Spleen (tissue), 11 donors: Measurements from ENCODE around the gene RNF19B. TPM values are rescaled to one million over a fixed set of nuclear protein-coding genes. Genes with fewer than 3 reads are reported as not detected.
A peak's percentile ranks its signal among the peaks of the same experiment; 100 is the strongest.
"Not testable (repeated sequence)": the region's sequence is repeated elsewhere in the genome, so short reads cannot be mapped to it uniquely, and the experiment has no call there.

Experiments used
- DNase-seq: peaks from one replicate; pipeline ENCODE4 v3.0.0-alpha.2; 2020
- H3K27ac ChIP-seq, 8 donors: fragments of 200-600 bp; sonication (generic) in 7 of 8; 1 replicate in 4 of 8; 2 replicates in 4 of 8; pipeline versions ENCODE4 v1.5.0 to v1.8.0; 2016 to 2021; ENCODE audit warnings: inconsistent platforms in 4 of 8, mild to moderate bottlenecking in 4 of 8, moderate library complexity in 1 of 8
- H3K27me3 ChIP-seq, 7 donors: fragments of 200-600 bp; sonication (generic) in 6 of 7; replicated peaks in 1 of 7; 1 replicate in 4 of 7; 2 replicates in 3 of 7; pipeline versions ENCODE4 v1.5.0 to v1.8.0; 2016 to 2021; ENCODE audit warnings: inconsistent platforms in 3 of 7, mild to moderate bottlenecking in 1 of 7
- H3K36me3 ChIP-seq, 6 donors: fragments of 200-600 bp; sonication (generic) in 5 of 6; 1 replicate in 4 of 6; 2 replicates in 2 of 6; pipeline versions ENCODE4 v1.5.0 to v1.8.0; 2016 to 2021; ENCODE audit warnings: inconsistent platforms in 2 of 6
- H3K4me1 ChIP-seq, 6 donors: fragments of 200-600 bp; sonication (generic) in 5 of 6; 1 replicate in 3 of 6; 2 replicates in 3 of 6; pipeline versions ENCODE4 v1.5.0 to v1.8.0; 2016 to 2021; ENCODE audit warnings: inconsistent platforms in 3 of 6
- H3K4me3 ChIP-seq, 8 donors: fragments of 200-600 bp; sonication (generic) in 7 of 8; 1 replicate in 4 of 8; 2 replicates in 4 of 8; pipeline versions ENCODE4 v1.5.0 to v1.8.0; 2016 to 2021; ENCODE audit warnings: inconsistent platforms in 4 of 8, mild to moderate bottlenecking in 4 of 8, moderate library complexity in 2 of 8
- H3K9me3 ChIP-seq, 8 donors: fragments of 200-600 bp; sonication (generic) in 7 of 8; 1 replicate in 4 of 8; 2 replicates in 4 of 8; pipeline versions ENCODE4 v1.5.0 to v1.8.0; 2016 to 2021; ENCODE audit warnings: inconsistent platforms in 4 of 8
- CTCF ChIP-seq, 11 experiments: fragments of 200-600 bp in 7 of 11; fragments of 450-650 bp in 4 of 11; sonication (generic) in 4 of 11; IDR thresholded peaks in 8 of 11; conservative IDR thresholded peaks in 3 of 11; 1 replicate in 7 of 11; 2 replicates in 4 of 11; pipeline versions ENCODE4 v1.4.0 to v1.8.0; 2016 to 2021; ENCODE audit warnings: antibody characterized with exemption in 11 of 11, inconsistent platforms in 4 of 11, mild to moderate bottlenecking in 1 of 11
- POLR2A ChIP-seq, 3 donors: fragments of 450-650 bp; IDR thresholded peaks; one replicate each; pipeline ENCODE4 v1.5.1; 2017; ENCODE audit warnings: antibody characterized with exemption in 3 of 3, mild to moderate bottlenecking in 1 of 3
- POLR2AphosphoS5 ChIP-seq, 3 donors: sonication (generic); formaldehyde crosslinking; IDR thresholded peaks; one replicate each; pipeline ENCODE4 v1.5.1; 2017; ENCODE audit warnings: antibody characterized with exemption in 3 of 3
- WGBS, 5 donors: extraction: QIAGEN DNeasy Blood & Tissue Kit in 3 of 5; methylation state at CpG; one replicate each; pipeline versions ENCODE4 v1.1.5 to v1.1.7; 2013 to 2018; 5-methylcytosine and 5-hydroxymethylcytosine counted together
- intact Hi-C: fragments of 100-400 bp; cut with DNase I; formaldehyde crosslinking; loops from one replicate; pipeline ENCODE4 v1.15.0; 2023; ENCODE audit warnings: low total_unique reads
- polyA plus RNA-seq, 3 donors: library from polyadenylated mRNA; stranded (reverse); fragments of 200-250 nt; gene quantifications; one replicate each; pipeline ENCODE4 v1.2.1, GENCODE V29; 2013
- total RNA-seq, 7 donors: library from RNA; depleted of rRNA in 3 of 7; stranded (reverse); fragments of >200 nt in 3 of 7; fragmentation: NEBNext Ultra II Directional in 4 of 7; extraction: Animal tissue kit (Norgen Biotek cat#: 25700) in 4 of 7; gene quantifications; one replicate each; pipeline versions ENCODE4 v1.1.0 to v1.2.1, GENCODE V29; 2016 to 2021
- donor health status: healthy with polysubstance abuse.
- donor health status: DM: no; HTN: no; CAD: no; lungs with moderate emphysema.
- donor health status: DM: no; HTN: no; CAD: no.
- donor health status: Bipolar disorder and iron deficiency.
- donor health status: healthy.
- donor health status: DM: no; HTN: no; CAD: no.
- donor health status: DM: yes; HTN: yes; CAD: no.

Gene RNF19B
- total and polyA plus RNA-seq, 10 donors, result 3.6 to 38.4 (median 25.6) TPM

- H3K27ac ChIP-seq, result no peak overlapping the region
- H3K4me3 ChIP-seq, result no peak overlapping the region
- 82 to 89% (median 85%) methylated on average over 4 of the region's 4 CpGs for WGBS, 5 donors
- no peaks in the 10 kb centered on the region for H3K36me3 ChIP-seq
- intact Hi-C loops, result loop anchor here (10.0 kb wide), 1 partner anchor 66 kb away; no protein-coding TSS in a partner anchor
- no peaks in the 10 kb centered on the region for H3K27me3 ChIP-seq
- TF ChIP-seq POLR2A (IDR thresholded peaks at IDR 0.05), result no peak
- TF ChIP-seq POLR2AphosphoS5 (IDR thresholded peaks at IDR 0.05), result no peak
- no peak for TF ChIP-seq CTCF (IDR thresholded peaks at IDR 0.05 in 8 of 11, conservative IDR thresholded peaks at IDR 0.05 in 3 of 11)
- H3K4me1 ChIP-seq, result peaks cover 11 to 41% (median 30%) of the 10 kb centered on the region in 6 donors
- no peak for DNase-seq
- H3K9me3 ChIP-seq, result no peaks in the 10 kb centered on the region
These were observed 35.9 kb upstream of the RNF19B start for GRCh38 chr1:33000427-33001026.

GRCh38 chr1:32998997-32999396 is 34.4 kb upstream of the RNF19B start:
- 60 to 81% (median 77%) methylated on average over 2 to 4 of the region's 4 CpGs for WGBS, 5 donors
- no peaks in the 10 kb centered on the region for H3K27me3 ChIP-seq
- peak overlapping the region in 6 of 8 donors; percentile 29 to 88 (median 78) for H3K27ac ChIP-seq
- TF ChIP-seq POLR2A (IDR thresholded peaks at IDR 0.05) (no peak), POLR2AphosphoS5 (IDR thresholded peaks at IDR 0.05) (peak in 2 of 3 donors; percentile 28 to 48)
- H3K36me3 ChIP-seq, result no peaks in the 10 kb centered on the region
- intact Hi-C loops, result no loop called here
- peak overlapping the region in 1 of 8 donors; percentile 1 for H3K4me3 ChIP-seq
- no peaks in the 10 kb centered on the region for H3K9me3 ChIP-seq
- peaks cover 11 to 53% (median 36%) of the 10 kb centered on the region in 6 donors for H3K4me1 ChIP-seq
- peak; percentile 75 for DNase-seq

- intact Hi-C loops, result no loop called here
- Histone ChIP-seq H3K36me3 (no peaks in the 10 kb centered on the region), H3K4me3 (peak overlapping the region in 1 of 8 donors; percentile 27), H3K27ac (peak overlapping the region; percentile 6 to 88 (median 75)), H3K4me1 (peaks cover 11 to 62% (median 45%) of the 10 kb centered on the region in 6 donors), H3K9me3 (no peaks in the 10 kb centered on the region), H3K27me3 (no peaks in the 10 kb centered on the region)
- WGBS, 5 donors, result 30 to 46% (median 35%) methylated on average over 5 of the region's 5 CpGs
- TF ChIP-seq POLR2A (IDR thresholded peaks at IDR 0.05) (no peak), POLR2AphosphoS5 (IDR thresholded peaks at IDR 0.05) (peak in 2 of 3 donors; percentile 36 to 71), CTCF (IDR thresholded peaks at IDR 0.05 in 8 of 11, conservative IDR thresholded peaks at IDR 0.05 in 3 of 11) (peak in 1 of 11 experiments; percentile 8)
- DNase-seq, result peak; percentile 76
These were observed 33.5 kb upstream of the RNF19B start for GRCh38 chr1:32998064-32998463.

- Histone ChIP-seq H3K9me3 (no peaks in the 10 kb centered on the region), H3K4me3 (peak overlapping the region in 1 of 8 donors; percentile 27), H3K27me3 (no peaks in the 10 kb centered on the region), H3K4me1 (peaks cover 13 to 69% (median 51%) of the 10 kb centered on the region in 6 donors), H3K27ac (peak overlapping the region; percentile 6 to 88 (median 75)), H3K36me3 (no peaks in the 10 kb centered on the region)
- WGBS, 5 donors, result 43 to 54% (median 50%) methylated on average over 2 of the region's 2 CpGs
- intact Hi-C loops, result no loop called here
- TF ChIP-seq CTCF (IDR thresholded peaks at IDR 0.05 in 8 of 11, conservative IDR thresholded peaks at IDR 0.05 in 3 of 11) (no peak), POLR2A (IDR thresholded peaks at IDR 0.05) (no peak), POLR2AphosphoS5 (IDR thresholded peaks at IDR 0.05) (no peak)
- no peak for DNase-seq
These were observed 32.8 kb upstream of the RNF19B start for GRCh38 chr1:32997381-32997891.

- H3K9me3 ChIP-seq, intact Hi-C loops, H3K27me3 ChIP-seq, H3K36me3 ChIP-seq, DNase-seq: not testable (repeated sequence)
- Histone ChIP-seq H3K27ac (peak overlapping the region in 7 of 8 donors; percentile 68 to 94 (median 88)), H3K4me1 (peaks cover 38 to 97% (median 77%) of the 10 kb centered on the region in 6 donors), H3K4me3 (peak overlapping the region in 1 of 8 donors; percentile 48)
- WGBS, 5 donors, result 76 to 85% (median 81%) methylated on average over 8 of the region's 8 CpGs
These were observed 28.7 kb upstream of the RNF19B start for GRCh38 chr1:32993324-32993636.
